ENCODE results near the gene ELAC2.
"Not testable (repeated sequence)": the region's sequence is repeated elsewhere in the genome, so short reads cannot be mapped to it uniquely, and the experiment has no call there.

The ELAC2 gene

GRCh38 chr17:12983991-12984884, 33.6 kb downstream of the ELAC2 start:
- Histone ChIP-seq H3K27ac (no peak overlapping the region), H3K9me3 (ENCODE audit: control insufficient read depth, low read length) (no peaks in the 10 kb centered on the region), H3K4me3 (ENCODE audit: low read depth, low read length) (no peak overlapping the region), H3K9ac (no peak overlapping the region), H3K36me3 (ENCODE audit: control insufficient read depth, insufficient read depth, low read length) (no peaks in the 10 kb centered on the region), H2AFZ (no peak overlapping the region), H3K4me1 (no peaks in the 10 kb centered on the region), H3K27me3 (ENCODE audit: control insufficient read depth, insufficient read depth, low read length) (no peaks in the 10 kb centered on the region), H3K4me2 (ENCODE audit: low read length) (no peak overlapping the region), H3K79me2 (no peaks in the 10 kb centered on the region)
- TF ChIP-seq CTCF (IDR thresholded peaks at IDR 0.05) = no peak

GRCh38 chr17:12982224-12982623, 35.6 kb downstream of the ELAC2 start:
- Histone ChIP-seq H3K36me3 (ENCODE audit: control insufficient read depth, insufficient read depth, low read length) (no peaks in the 10 kb centered on the region), H3K27me3 (ENCODE audit: control insufficient read depth, insufficient read depth, low read length) (no peaks in the 10 kb centered on the region), H3K4me3 (ENCODE audit: low read depth, low read length) (no peak overlapping the region), H3K9ac (no peak overlapping the region), H3K9me3 (ENCODE audit: control insufficient read depth, low read length) (no peaks in the 10 kb centered on the region), H2AFZ (no peak overlapping the region), H3K27ac (no peak overlapping the region), H3K4me2 (ENCODE audit: low read length) (no peak overlapping the region), H3K79me2 (no peaks in the 10 kb centered on the region), H3K4me1 (no peaks in the 10 kb centered on the region)
- TF ChIP-seq CTCF (IDR thresholded peaks at IDR 0.05) = no peak

- no peak overlapping the region for H3K9ac ChIP-seq
- TF ChIP-seq CTCF (IDR thresholded peaks at IDR 0.05) = no peak
- no peaks in the 10 kb centered on the region for H3K9me3 ChIP-seq (ENCODE audit: control insufficient read depth, low read length)
- H3K4me3 ChIP-seq (ENCODE audit: low read depth, low read length) = no peak overlapping the region
- H3K4me2 ChIP-seq (ENCODE audit: low read length) = no peak overlapping the region
- H3K4me1 ChIP-seq = no peaks in the 10 kb centered on the region
- no peaks in the 10 kb centered on the region for H3K36me3 ChIP-seq (ENCODE audit: control insufficient read depth, insufficient read depth, low read length)
- H3K27me3 ChIP-seq (ENCODE audit: control insufficient read depth, insufficient read depth, low read length) = no peaks in the 10 kb centered on the region
- no peaks in the 10 kb centered on the region for H3K79me2 ChIP-seq
- H3K27ac ChIP-seq = no peak overlapping the region
- H2AFZ ChIP-seq = no peak overlapping the region
Observed at GRCh38 chr17:12979826-12980500, 37.9 kb downstream of the ELAC2 start.

- no peak overlapping the region for H3K27ac ChIP-seq
- H3K79me2 ChIP-seq = no peaks in the 10 kb centered on the region
- no peaks in the 10 kb centered on the region for H3K36me3 ChIP-seq (ENCODE audit: control insufficient read depth, insufficient read depth, low read length)
- no peak overlapping the region for H3K9ac ChIP-seq
- no peak overlapping the region for H3K4me3 ChIP-seq (ENCODE audit: low read depth, low read length)
- H3K4me1 ChIP-seq = no peaks in the 10 kb centered on the region
- no peak overlapping the region for H2AFZ ChIP-seq
- no peaks in the 10 kb centered on the region for H3K27me3 ChIP-seq (ENCODE audit: control insufficient read depth, insufficient read depth, low read length)
- H3K9me3 ChIP-seq (ENCODE audit: control insufficient read depth, low read length) = no peaks in the 10 kb centered on the region
- H3K4me2 ChIP-seq (ENCODE audit: low read length) = no peak overlapping the region
- TF ChIP-seq CTCF (IDR thresholded peaks at IDR 0.05) = no peak
Observed at GRCh38 chr17:12979246-12979645, 38.6 kb downstream of the ELAC2 start.

GRCh38 chr17:12978787-12979186, 39.0 kb downstream of the ELAC2 start:
- H3K36me3 ChIP-seq (ENCODE audit: control insufficient read depth, insufficient read depth, low read length); H3K27ac ChIP-seq; H2AFZ ChIP-seq; H3K9ac ChIP-seq; H3K27me3 ChIP-seq (ENCODE audit: control insufficient read depth, insufficient read depth, low read length); H3K4me1 ChIP-seq; H3K4me2 ChIP-seq (ENCODE audit: low read length); H3K4me3 ChIP-seq (ENCODE audit: low read depth, low read length); H3K9me3 ChIP-seq (ENCODE audit: control insufficient read depth, low read length); H3K79me2 ChIP-seq: not testable (repeated sequence)
